RWPE1 (cell line): Measurements from ENCODE around the gene JMJD1C.

Source experiments
- CTCF ChIA-PET: fragments of 350-600 bp; sonication (Branson Sonifier 250); formaldehyde crosslinking; extraction: SDS; loops from one replicate; lab custom pipeline; 2021; lab: Yijun Ruan, JAX
- POLR2A ChIA-PET: fragments of 400-600 bp; formaldehyde crosslinking; extraction: SDS; loops from one replicate; lab custom pipeline; 2020; ENCODE audit warnings: antibody characterized with exemption; ENCODE audit not compliant: low non-redundant PET; lab: Yijun Ruan, JAX
- DNase-seq: peaks from one replicate; pipeline ENCODE4 v3.0.0; 2012; ENCODE audit warnings: low spot score
- H3K27ac ChIP-seq: fragments of 450-650 bp; 2 replicates; pipeline ENCODE4 v1.5.1; 2017
- TF ChIP-seq, protein P1 (sequence below): fragments of 450-650 bp; conservative IDR thresholded peaks from 2 replicates; pipeline ENCODE4 v1.5.1; 2017; ENCODE audit warnings: low read depth, mild to moderate bottlenecking

Gene JMJD1C

DNA sequence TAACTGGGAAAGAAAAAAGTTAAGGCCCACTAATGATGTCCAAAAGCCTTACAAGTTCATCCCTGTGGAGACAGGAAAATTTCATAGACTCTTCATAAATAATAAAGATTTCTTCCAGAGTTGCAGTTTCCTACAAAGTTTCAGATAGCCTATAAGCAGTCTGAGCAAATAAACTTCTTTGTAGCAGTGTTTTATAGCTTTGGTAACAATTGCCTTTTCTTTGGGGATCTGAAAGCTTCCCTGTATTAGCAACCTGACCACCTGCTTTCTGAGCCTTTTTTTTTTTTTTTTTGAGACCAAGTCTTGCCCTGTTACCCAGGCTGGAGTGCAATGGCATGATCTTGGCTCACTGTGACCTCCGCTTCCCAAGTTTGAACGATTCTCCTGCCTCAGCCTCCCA, 182.7 kb downstream of the JMJD1C start:
- no peak overlapping the region for H3K27ac ChIP-seq
- DNase-seq: no peak
- TF ChIP-seq, protein P1, sequence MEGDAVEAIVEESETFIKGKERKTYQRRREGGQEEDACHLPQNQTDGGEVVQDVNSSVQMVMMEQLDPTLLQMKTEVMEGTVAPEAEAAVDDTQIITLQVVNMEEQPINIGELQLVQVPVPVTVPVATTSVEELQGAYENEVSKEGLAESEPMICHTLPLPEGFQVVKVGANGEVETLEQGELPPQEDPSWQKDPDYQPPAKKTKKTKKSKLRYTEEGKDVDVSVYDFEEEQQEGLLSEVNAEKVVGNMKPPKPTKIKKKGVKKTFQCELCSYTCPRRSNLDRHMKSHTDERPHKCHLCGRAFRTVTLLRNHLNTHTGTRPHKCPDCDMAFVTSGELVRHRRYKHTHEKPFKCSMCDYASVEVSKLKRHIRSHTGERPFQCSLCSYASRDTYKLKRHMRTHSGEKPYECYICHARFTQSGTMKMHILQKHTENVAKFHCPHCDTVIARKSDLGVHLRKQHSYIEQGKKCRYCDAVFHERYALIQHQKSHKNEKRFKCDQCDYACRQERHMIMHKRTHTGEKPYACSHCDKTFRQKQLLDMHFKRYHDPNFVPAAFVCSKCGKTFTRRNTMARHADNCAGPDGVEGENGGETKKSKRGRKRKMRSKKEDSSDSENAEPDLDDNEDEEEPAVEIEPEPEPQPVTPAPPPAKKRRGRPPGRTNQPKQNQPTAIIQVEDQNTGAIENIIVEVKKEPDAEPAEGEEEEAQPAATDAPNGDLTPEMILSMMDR: no peak
- POLR2A ChIA-PET: no interaction called here
- CTCF ChIA-PET: interaction anchor here (1.5 kb wide), 1 partner anchor 13 kb away, joined by 4 read pairs; no protein-coding TSS in a partner anchor

DNA sequence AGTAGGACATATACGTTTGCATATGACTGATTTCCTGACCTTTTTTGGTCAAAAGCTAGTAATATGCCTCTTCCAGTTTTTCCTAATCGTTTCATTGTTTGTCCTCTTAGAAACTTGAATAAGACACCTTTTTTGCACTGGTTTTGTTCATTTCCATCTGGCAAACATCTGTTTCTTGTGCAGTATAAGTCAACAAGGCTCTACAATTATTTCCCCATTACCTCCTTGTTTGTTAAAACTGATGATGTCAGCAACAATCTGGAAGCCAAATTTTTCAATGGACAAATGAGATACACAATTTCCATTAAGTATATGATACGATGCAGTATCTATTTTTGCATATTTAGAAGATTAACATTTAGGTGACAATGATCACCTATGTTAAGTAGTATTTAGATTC, 183.8 kb downstream of the JMJD1C start:
- TF ChIP-seq, protein P1: no peak
- POLR2A ChIA-PET: no interaction called here
- no peak for DNase-seq
- CTCF ChIA-PET: no interaction called here
- H3K27ac ChIP-seq: no peak overlapping the region

DNA sequence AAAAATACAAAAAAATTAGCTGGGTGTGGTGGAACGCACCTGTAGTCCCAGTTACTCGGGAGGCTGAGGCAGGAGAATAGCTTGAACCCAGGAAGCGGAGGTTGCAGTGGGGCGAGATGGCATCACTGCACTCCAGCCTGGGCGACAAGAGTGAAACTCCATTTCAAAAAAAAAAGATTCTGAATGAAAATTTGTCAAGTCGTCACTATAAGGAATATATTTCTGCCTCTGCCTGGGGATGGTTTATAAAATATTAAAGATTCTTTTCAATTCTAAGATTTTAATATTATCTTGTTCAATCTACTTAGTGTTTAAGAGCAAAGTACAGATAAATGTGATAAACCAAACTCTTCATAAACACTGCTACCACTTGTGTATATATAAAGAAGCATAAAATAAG, 185.4 kb downstream of the JMJD1C start:
- TF ChIP-seq, protein P1: no peak
- CTCF ChIA-PET: no interaction called here
- POLR2A ChIA-PET: no interaction called here
- no peak for DNase-seq
- H3K27ac ChIP-seq: no peak overlapping the region

DNA sequence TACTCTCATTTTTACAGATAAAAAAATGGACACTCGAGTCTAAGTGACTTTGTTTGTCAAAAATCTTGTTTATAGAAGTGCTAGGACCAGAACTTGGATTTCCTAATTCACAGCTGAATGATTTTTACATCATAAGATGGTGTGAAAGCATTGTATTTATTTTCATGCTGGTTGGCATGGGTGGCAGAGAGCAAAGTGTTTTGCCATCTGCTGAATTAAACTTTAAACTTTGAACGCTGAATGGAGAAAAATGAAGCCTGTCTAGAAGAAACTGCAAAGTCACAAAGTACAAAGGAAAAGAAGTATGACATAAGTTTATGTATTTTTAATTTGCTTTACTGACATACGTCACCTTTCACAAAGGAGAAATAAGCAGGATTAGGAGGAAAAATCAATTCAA, 190.7 kb downstream of the JMJD1C start:
- ChIA-PET CTCF (no interaction called here), POLR2A (no interaction called here)

DNA sequence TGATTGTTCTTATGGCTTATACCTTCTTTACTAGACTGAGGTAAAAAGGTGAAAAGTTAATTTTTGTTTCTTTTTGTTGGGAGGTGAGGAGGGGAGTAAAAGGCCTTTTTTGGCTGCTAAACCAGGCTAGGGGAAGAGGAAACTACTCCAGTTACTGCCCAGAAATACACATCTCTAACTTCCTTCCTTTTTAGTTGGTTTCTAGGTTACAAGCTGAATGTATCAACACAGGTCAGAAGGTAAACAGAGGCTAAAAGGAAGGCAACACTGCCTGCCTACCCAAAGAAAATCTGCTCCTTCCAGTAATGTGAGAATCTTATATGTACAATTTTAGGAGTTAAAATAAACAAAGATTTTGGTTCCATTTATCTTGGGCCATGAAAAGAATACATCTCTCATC, 192.2 kb downstream of the JMJD1C start:
- H3K27ac ChIP-seq: no peak overlapping the region
- TF ChIP-seq, protein P1: no peak
- ChIA-PET CTCF (no interaction called here), POLR2A (no interaction called here)
- no peak for DNase-seq

More for the DNA sequence above, 190.7 kb downstream of the JMJD1C start:
- TF ChIP-seq, protein P1: no peak
- no peak overlapping the region for H3K27ac ChIP-seq
- no peak for DNase-seq

DNA sequence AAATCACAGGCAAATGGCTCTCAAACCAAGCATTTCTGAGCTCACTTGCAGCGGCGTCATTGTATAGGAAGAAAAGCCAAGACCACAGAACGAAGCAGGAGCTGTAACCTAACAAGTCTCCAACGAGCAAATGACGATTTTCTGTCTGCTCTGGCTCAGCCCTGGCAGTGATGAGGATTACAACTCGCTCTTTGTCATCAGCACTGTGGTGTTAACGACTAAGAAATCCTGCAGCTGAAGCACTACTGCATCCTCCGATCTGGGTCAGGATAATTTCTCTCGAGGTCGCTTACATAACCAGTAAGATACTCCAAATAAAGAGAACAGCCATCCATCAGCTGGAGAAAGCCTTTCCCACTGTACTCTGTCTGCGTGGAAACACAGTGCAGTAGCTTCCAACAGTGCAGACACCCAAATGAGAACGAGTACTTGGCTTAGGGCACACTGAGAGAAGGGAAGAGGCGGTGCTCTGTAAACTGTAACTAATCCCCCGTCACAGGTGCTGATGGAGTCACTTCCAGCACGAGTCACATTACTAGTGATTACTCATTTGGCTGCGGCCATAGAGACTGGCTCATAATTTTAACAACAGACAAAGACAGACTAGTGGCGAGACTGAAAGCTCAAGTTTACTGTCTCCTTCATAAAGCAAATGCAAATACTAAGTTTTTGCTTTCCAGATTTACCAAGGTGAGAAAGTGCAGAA, 196.8 kb downstream of the JMJD1C start:
- H3K27ac ChIP-seq: peak overlapping the region; percentile 89
- POLR2A ChIA-PET: interaction anchor here (0.5 to 1.1 kb wide), 4 partner anchors 46 to 362 kb away, joined by 3 to 4 read pairs (median 4); partner anchors contain the start of gene JMJD1C
- CTCF ChIA-PET: interaction anchor here (0.6 to 1.1 kb wide), 6 partner anchors 9 to 601 kb away, joined by 3 to 5 read pairs (median 4); no protein-coding TSS in a partner anchor
- TF ChIP-seq, protein P1: peak; percentile 22; the same call in 1 of the 2 replicates
- peak; percentile 87 for DNase-seq
